Posterior vena cava (tissue), 2 donors: ENCODE results near the gene FANK1. TPM values are rescaled to one million over a fixed set of nuclear protein-coding genes. Genes with fewer than 3 reads are reported as not detected.
"Not testable (repeated sequence)": the region's sequence is repeated elsewhere in the genome, so short reads cannot be mapped to it uniquely, and the experiment has no call there.

Experiments
- DNase-seq: peaks from one replicate; pipeline ENCODE4 v3.0.0-alpha.2; 2020; ENCODE audit warnings: low spot score
- intact Hi-C, 2 donors: fragments of 100-400 bp; cut with DNase I; formaldehyde crosslinking; loops; one replicate each; pipeline versions ENCODE4 v1.14.1 to v1.14.2; 2022 to 2023
- long read RNA-seq, 2 donors: library from polyadenylated mRNA; unstranded; transcript quantifications; one replicate each; pipeline ENCODE4 v2.0.0, GENCODE V29; 2020 to 2021
- total RNA-seq, 2 donors: library from RNA; stranded (reverse); fragmentation: NEBNext Ultra II Directional; extraction: Animal tissue kit (Norgen Biotek cat#: 25700); gene quantifications; one replicate each; pipeline ENCODE4 v1.2.1, GENCODE V29; 2021
- donor health status: DM: yes; HTN: yes; CAD: no.
- donor health status: DM: yes; HTN: yes; CAD: no.

FANK1 gene, protein sequence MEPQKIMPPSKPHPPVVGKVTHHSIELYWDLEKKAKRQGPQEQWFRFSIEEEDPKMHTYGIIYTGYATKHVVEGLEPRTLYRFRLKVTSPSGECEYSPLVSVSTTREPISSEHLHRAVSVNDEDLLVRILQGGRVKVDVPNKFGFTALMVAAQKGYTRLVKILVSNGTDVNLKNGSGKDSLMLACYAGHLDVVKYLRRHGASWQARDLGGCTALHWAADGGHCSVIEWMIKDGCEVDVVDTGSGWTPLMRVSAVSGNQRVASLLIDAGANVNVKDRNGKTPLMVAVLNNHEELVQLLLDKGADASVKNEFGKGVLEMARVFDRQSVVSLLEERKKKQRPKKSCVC
- total RNA-seq = 1 to 10 TPM; 1.5 to 3.0 TPM
- long read RNA-seq, donor 1, partial matches to known transcripts = 0 of 1 reads
- long read RNA-seq, donor 1, other reads (novel, unspliced or antisense) = 1 of 1 reads
- long read RNA-seq, donor 2, partial matches to known transcripts = 0 of 2 reads
- long read RNA-seq, donor 2, other reads (novel, unspliced or antisense) = 1 of 2 reads

DNA sequence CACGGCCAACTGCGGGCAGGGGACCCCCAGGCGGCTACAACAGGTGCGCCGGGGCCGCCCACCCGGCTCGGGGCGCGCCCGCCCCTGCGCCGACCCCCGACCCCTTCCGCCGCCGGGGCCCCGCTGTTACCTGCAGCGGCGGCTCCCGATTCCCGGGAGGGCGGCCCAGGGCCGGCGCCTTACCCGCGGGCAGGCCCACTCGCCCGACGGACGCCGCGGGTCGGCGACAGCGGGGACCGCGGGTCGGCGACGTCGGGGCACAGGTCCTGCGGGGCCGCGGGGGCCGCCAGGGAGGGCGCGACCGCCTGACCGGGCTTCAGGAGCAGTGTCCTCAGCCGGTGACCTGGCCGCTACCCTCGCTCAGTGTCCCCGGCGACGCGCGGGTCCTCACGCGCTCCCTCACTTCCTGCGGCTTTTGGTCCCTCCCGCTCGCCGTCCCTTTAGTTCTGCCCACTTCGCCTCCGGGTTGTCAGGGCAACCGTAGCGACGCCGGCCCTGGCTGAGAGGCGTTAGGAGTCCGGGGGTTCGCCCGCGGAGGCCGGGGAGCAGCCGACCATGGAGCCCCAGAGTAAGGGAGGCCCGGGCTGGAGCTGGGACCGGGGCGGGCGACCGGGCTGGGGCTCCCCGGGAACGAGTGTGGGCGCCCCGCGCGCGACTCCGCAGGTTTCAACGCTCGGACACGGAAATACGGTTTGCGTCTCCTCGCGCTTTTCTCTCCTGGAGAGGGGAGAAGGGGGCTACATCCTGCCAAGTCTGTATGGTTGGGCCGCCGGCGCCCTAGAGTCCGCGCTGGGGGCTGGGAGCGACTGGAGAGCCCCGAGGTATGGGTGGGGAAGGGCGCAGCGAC is at the start of gene FANK1:
Gene FANK1, plus strand, starts transcription at position 477 of the 847 bp plus-strand sequence. Its CDS starts 79 bp downstream, at position 556.
- DNase-seq = peak; percentile 97
- intact Hi-C loops = not testable (repeated sequence)

DNA sequence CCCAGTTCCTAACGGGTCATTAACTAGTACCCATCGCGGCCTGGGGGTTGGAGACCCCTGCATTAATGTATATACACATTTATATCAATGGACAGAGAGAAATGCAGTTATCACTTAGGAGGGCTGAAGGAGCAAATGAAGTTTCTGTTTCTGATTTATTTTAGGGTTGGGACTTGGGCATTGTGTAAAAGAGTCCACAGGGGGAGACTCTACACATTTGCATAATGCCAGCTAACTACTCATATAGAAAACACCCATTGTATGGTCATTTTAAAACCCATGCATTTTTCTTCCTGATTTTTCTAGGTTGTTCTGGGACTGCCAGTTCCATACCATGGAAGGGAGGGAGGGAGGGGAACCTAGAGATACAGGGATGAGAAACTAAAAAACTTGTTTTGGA is 49.5 kb upstream of the FANK1 start:
- intact Hi-C loops = no loop called here

DNA sequence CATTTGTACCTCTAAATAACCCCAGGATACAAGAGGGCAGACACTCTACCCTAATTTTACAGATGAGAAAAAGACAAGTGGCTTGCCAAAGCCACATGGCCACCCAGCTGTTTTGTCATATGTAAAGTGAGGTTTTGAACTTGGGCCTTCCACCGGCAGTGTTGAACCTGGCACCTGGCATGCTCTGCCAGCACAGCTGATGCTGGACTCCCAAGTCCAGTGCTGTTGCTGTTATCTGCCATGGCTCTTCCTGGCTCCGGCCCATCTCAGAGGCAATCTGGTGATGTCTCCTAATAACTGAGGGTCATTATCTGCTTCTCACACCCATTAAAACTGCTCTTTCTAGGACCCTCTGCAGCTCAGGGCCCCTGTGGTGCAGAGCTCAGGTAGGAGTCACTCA is 48.0 kb upstream of the FANK1 start:
- intact Hi-C loops = no loop called here
- DNase-seq = no peak

More for the DNA sequence above, 49.5 kb upstream of the FANK1 start:
- DNase-seq = no peak

DNA sequence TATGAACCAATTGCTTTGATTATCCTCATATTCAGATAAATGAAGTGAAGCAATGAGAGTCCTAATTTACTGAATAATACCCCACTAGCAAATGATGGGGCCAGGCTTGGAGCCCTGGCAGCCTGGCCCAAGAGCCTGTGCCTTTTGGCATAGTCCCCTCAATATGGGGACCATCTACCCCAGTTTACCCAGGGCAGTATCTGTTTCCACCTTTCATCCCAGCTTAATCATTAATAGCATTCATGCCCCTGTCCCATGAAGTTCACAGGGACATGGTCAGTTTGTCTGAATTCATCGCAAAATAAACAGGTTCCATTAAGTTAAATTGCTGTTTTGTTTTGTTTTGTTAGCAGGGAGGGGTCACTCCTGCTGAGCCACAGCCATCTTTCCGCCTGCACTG is 47.5 kb upstream of the FANK1 start:
- intact Hi-C loops = no loop called here

DNA sequence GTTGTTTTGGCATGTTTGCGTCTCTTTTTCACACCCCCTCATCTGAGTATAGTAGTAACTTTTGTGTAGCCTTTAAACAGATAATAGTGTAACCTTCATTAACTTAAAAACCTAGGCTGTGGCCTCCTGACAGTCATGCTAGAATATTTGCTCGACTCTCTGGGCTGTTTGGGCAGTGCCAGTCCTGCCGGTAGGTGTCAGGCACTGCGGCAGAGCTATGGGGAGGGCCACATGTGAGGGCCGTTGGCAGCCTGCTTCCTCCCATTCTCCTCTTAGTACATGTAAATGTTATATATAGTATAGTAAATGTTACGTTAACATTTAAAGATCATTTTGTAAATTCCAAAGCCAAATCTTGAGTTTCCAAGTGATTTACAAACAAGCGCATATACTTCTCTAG is 46.9 kb upstream of the FANK1 start:
- DNase-seq = no peak
- intact Hi-C loops = no loop called here

More for the DNA sequence above, 47.5 kb upstream of the FANK1 start:
- DNase-seq = no peak

DNA sequence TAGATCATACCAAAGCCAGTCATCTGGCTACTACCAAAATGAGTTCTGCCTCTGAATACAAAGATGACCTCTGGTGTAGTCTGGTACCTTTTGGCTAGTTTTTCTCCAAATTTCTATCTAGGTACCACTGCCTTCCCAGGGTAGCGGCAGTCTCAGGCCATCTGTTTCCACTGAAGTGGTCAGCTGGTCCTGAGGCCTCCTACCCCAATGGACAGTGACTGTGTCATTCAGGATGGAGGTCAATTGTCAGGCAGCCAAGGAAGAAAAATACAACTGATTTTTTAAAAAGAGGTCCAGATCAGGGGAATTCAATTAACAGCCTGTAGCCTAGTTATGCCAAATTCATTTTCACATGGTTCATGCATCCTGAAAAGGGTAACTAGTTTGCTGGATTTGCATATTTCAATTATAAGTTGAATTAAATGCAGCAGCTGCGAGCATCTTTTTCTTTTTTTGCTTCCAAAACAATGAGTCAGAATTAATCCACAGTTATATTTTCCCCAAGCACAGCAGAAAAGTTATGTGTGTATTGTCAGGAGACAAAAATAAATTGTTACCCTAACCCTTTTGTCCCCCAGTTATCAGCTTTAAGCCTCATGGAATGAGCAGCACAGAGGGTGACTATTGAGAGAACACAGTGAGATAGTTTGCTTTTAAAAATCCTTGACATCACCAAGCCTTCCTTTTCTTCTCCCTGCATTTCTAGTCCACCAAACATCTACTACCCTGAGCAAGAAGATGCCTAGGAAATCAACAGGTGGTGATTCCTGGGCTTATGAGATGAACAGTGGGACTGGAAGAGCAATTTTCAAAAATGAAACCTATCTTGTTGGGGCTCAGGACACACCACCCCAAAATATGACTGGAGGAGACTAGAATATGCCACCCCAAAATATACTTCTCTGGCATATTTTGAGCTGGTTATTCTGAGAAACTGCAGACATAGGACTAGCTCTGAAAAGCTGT is 45.3 kb upstream of the FANK1 start:
- intact Hi-C loops = no loop called here
- no peak for DNase-seq

DNA sequence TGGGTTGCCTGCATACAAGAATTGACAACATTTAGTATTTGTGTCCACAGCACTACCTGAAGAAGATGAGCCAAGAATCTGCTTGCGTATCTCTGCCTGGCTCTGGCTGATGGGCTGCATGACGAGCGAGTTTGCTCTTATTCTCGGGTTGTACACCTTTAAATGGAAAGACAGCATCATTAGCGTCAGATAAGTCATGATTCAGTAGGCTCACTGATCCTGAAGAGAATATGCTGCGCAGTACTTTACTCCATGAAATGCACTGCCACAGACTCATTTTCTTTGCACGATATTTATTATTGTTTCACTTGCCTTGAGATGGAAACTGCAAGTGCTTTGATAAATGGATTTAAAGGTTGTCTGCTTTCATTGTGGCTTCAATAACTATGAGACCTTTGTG is 43.9 kb upstream of the FANK1 start:
- DNase-seq = no peak
- intact Hi-C loops = no loop called here

DNA sequence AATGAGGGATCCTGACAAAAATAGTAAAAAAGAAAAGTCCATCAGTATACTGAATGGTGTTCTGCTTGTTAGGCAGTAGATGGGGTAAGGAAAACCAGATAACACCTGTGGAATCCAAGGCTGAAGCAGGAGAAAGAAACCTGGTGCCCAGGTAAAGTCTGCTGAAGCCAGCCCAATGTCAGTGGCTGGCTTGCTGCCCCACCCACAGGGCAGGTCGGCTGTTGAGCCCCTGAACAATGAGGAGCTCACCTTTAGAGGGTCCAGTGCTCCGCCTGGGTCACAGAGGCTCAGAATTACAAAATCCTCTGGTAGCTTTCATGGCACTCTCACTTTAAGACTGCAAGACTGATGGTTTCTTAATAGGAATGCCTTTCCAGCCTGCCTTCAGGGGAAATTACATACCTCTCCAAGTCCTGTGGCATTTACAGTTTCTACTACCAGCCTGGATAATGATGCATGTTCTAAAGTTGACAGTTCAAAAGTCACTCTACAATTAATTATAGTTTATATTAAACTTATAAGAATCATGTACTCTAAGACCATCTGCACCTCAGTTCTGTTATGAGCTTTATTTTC is 39.1 kb upstream of the FANK1 start:
- intact Hi-C loops = no loop called here
- DNase-seq = no peak

DNA sequence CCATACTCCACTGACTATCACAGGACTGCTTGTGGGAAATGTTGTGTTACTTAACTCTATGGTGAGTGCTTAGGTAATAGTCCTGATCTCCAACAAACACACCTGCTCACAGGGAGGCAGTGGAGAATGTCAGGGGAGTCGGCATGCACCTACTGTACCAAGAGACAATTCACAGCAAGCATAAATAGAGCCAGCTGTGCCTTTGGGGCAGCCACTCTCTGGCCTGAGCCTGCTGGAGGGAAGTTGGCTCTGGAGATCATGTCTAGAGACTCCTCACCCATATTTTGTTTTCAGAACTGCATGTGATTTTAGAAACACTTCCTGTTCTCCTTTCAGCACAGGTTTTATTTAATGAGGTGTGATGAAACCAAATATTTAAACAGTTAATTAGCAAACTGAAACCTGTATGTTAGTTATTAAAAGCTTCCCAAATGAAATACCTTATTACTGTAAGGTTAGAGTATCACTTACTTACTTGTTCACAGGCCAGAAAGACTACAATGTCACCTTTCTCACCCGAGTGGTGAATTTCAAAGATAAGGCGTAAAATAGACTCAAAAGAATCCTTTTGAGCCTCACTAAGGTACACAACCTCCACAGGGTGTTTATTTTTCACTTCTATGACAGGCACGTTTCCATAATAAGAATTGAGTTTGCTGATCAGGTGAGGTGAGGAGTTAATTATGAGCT is 37.1 kb upstream of the FANK1 start:
- no peak for DNase-seq

DNA sequence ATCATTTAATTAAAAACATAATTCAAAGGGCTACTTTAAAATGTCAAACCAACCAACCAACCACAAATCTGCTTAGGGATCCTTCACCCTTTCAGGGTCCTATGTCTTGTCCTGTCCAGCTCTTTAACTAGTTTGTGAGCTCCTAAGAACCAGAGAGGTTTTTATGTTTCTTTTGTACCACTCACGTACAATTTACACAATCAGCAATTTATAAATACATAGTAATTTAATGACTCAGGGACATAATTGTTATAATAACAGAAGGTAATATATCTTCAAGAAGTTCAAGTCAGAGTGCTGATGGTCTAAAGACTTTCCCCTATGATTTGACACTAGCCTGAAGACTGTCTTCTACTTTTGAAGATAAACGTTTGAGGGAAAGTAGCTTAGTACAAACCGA is 31.2 kb upstream of the FANK1 start:
- no peak for DNase-seq
- intact Hi-C loops = no loop called here

More for the DNA sequence above, 37.1 kb upstream of the FANK1 start:
- intact Hi-C loops = no loop called here

DNA sequence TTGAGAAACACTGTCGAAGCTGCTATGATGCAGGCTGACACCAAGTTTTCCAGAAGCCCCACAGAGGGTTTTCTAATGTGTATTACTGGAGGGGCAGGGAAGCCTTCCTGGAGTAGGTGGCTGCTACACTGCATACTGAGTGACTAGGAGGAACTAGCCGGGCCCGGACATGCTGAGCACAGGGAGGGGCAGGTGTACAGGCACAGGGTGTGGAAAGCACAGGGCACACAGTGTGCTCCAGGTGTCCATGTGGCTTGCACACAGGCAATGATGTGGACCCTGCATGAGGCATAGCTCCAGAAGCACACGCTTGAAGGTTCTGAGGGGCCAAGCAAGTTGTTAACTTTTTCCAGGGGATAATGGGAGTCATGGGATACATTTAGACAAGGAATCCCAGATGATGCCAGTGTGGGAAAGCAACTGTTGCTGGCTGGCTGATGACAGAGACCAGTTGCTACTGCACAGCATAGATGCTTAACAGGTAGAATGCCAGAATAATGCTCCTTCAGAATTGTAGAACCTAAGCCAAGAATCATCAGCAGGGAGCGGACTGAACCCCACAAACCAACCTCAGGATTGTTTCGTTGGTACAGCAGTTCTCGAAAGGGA is 29.8 kb upstream of the FANK1 start:
- intact Hi-C loops = no loop called here
- DNase-seq = no peak

DNA sequence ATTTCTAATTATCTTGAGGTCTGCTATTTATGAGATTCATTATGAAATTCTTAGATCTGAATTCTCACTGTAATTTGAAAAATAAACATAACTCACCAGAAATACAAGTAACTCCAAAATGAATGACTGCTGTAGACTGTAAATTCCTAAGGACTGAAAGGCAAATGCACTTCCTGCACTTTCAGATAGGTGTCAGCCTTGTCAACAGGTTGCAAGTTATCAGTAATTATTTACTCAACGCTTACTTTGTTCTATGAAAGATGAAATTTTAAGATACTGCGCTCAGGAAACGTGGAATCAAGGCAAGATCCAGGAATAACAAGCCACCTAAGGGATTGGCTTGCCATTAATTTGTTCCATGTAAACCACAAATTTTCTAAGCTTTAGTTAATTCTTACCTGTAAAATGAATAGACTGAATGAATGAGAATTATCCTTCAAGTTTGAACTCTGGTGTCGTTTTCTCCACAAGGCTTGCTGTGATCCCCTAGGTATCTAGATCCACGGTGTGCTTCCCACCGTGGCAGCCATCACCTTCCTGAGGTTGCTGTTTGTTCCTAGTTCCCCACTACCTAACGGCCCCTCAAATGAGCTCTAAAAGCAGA is 27.9 kb upstream of the FANK1 start:
- no peak for DNase-seq
- intact Hi-C loops = no loop called here

DNA sequence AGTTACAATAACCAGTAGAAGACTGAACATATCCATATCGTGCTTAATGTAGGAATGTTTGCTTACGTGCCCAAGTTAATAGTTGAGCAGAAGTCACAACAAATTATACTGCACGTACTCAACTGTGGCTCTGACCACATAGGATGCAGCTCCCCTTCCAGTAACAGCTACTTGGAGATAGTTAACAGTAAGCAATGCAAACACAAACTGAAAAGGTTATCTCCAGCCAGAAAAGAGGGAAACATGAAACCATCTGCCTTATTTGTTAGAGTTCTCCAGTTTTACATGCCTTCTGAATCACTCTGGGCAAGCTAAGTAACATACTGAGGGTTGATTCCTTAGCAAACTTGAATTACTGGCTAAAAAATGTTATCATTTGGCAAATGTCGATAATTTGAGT is 25.0 kb upstream of the FANK1 start:
- intact Hi-C loops = no loop called here
- DNase-seq = no peak

DNA sequence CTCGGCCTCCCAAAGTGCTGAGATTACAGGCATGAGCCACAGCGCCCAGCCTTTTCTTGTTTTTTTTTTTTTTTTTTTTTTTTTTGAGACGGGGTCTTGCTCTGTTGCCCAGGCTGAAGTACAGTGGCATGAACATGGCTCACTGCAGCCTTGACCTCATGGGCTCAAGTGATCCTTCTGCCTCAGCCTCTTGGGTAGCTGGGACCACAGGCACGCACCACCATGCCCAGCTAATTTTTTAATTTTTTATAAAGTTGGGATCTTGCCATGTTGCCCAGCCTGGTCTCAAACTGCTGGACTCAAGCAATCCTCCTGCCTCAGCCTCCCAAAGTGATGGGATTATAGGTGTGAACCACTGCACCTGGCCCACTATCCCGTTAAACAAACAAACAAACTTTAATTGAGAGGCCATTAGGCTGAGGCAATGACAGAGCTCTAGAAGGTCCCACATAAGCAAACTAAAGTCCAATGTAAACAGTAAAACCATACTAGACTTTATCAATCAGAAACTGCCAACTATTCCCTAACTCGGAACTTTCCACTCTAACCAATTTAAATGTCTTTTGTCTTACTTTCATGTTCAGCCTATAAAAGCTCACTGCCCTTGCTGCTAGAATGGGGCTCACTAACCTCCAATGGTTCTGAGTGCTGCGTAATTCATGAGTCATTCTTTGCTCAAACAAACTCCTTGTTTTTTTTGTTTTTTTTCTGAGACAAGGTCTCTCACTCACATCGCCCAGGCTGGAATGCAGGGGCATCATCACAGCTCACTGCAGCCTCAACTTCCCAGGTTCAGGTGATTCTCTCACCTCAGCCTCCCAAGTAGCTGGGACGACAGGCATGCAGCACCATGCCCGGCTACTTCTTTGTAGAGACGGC is 17.2 kb upstream of the FANK1 start:
- no peak for DNase-seq
- intact Hi-C loops = no loop called here

DNA sequence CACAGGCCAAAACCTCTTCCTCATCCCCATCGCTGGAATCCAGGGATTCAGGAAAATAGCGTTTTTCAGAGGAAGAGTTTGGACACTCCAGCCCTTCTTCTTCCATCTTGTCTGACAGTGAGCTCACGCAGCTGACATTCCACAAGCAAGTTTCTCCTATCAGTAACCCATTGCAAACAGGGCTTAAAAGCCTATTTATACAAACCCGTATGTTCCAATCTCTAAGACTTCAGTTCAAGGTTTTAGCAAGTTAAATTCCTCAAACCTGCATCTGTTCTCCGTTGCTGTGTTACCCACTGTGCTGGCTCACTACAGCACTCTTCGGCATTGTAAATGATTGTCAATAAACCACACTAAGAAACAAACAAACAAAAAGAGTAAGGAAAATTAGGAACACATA is 15.6 kb upstream of the FANK1 start:
- intact Hi-C loops = no loop called here
- DNase-seq = no peak

DNA sequence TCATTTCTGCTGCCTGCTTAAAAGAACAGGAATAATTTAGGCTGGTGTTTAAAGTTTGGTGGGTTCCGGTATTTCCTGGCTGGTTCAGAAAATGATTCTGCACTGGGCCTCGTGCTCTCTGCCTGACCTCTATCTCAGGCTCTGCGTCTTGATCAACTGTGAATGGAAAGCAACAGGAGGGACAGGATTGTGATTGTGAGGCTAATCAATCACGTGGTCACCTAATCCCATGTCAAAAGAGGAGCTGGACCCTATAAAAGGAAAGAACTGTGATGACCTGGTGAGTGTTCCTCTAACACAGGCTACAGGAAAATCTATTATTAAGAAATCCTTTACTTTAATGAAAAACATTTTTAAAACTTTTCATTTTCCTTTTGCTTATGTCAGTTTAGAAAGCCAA is 15.2 kb upstream of the FANK1 start, which contains the start of gene DHX32:
Gene DHX32, minus strand, starts transcription at position 101 of the 400 bp plus-strand sequence. CDS start 468 bp downstream, outside the sequence.
- no peak for DNase-seq
- intact Hi-C loops = no loop called here
